Measurements from ENCODE around the gene GPT2.

- no peak for TF ChIP-seq OSR1 (CRISPR knock-in tag; IDR thresholded peaks at IDR 0.05)
- TF ChIP-seq ARNTL (CRISPR knock-in tag; IDR thresholded peaks at IDR 0.05; ENCODE audit: borderline replicate concordance, low read depth): no peak
- TF ChIP-seq PATZ1 (CRISPR knock-in tag; IDR thresholded peaks at IDR 0.05; ENCODE audit: borderline replicate concordance): no peak
- TF ChIP-seq ZFP30 (CRISPR knock-in tag; IDR thresholded peaks at IDR 0.05): no peak
- no peak for TF ChIP-seq RARB (CRISPR knock-in tag; IDR thresholded peaks at IDR 0.05)
Measured at GRCh38 chr16:46873201-46873600, 11.0 kb upstream of the GPT2 start.
